GM18909 (cell line): Measurements from ENCODE around the gene MED12.
"Not testable (repeated sequence)": the region's sequence is repeated elsewhere in the genome, so short reads cannot be mapped to it uniquely, and the experiment has no call there.

Experiments used
- ATAC-seq: cut with Tn5 transposase; IDR thresholded peaks from one replicate; pipeline ENCODE4 v1.9.1; 2021; ENCODE audit warnings: mild to moderate bottlenecking; ENCODE audit not compliant: unreplicated experiment, poor library complexity

MED12 gene

DNA sequence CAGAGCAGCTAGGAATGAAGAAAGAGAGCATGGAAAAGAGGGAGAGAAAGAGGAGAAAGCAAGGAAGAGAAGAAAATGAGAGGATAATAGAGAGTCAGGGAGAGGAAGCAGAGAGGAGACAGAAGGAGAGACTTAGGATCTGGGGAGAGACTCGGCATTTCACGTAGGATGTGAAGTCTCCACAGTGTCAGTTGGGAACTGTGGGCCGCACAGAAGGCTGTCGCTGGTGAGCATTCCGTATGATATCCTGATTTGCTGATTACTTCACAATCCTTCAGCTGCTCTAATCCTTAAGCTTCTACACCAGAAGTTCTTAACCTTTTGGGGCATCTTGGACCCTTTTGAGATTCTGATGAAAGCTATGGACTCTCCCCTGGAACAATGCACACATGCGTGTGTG is 40.2 kb downstream of the MED12 start:
- ATAC-seq: no peak

- ATAC-seq: no peak
Measured at GRCh38 chrX:71159335-71159734, 40.9 kb downstream of the MED12 start.

DNA sequence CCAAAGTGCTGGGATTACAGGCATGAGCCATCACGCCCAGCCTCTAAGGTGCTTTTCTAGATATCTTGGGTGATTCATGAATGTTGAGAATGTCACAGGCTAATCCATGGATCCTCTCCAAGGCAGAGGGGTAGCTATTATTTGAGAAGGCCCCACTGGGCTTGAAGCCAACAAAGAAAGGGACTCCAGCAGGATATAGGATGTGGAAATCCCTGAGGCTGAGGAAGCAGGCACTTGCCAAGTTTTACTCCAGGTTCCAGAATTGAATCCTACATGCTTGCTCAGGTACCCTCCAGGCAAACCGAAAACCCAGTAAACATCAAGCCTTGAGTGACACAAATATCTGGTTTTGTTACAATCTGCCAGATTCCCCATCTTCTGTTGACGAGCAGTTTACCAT is 42.1 kb downstream of the MED12 start:
- no peak for ATAC-seq

DNA sequence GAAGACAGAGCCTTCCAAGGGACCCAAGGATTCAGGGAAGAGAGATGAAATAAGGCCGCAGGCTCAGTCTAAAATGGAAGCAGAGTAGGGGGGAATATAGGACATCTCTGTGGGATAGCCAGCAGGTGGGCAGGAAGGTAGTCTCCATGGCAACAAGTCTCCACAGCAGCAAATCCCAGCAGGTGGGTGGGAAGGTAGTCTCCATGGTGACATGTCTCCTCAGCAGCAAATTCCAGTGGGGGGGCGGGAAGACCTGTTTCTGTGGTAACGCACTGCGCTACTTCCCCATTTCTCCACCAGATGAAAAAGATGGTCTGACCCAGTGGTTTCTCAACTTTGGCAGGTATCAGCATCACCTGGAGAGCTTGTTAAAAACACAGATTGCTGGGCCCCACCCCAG is 44.6 kb downstream of the MED12 start:
- ATAC-seq: no peak

GRCh38 chrX:71164071-71164470 is 45.7 kb downstream of the MED12 start:
- no peak for ATAC-seq

- ATAC-seq: no peak
Measured at GRCh38 chrX:71166461-71166860, 48.1 kb downstream of the MED12 start.

- no peak for ATAC-seq
Measured at GRCh38 chrX:71167031-71167781, 48.8 kb downstream of the MED12 start.

GRCh38 chrX:71168134-71168533 is 49.7 kb downstream of the MED12 start:
- no peak for ATAC-seq

GRCh38 chrX:71169586-71169985 is 51.2 kb downstream of the MED12 start:
- ATAC-seq: no peak

GRCh38 chrX:71170660-71171059 is 52.3 kb downstream of the MED12 start:
- ATAC-seq: no peak

DNA sequence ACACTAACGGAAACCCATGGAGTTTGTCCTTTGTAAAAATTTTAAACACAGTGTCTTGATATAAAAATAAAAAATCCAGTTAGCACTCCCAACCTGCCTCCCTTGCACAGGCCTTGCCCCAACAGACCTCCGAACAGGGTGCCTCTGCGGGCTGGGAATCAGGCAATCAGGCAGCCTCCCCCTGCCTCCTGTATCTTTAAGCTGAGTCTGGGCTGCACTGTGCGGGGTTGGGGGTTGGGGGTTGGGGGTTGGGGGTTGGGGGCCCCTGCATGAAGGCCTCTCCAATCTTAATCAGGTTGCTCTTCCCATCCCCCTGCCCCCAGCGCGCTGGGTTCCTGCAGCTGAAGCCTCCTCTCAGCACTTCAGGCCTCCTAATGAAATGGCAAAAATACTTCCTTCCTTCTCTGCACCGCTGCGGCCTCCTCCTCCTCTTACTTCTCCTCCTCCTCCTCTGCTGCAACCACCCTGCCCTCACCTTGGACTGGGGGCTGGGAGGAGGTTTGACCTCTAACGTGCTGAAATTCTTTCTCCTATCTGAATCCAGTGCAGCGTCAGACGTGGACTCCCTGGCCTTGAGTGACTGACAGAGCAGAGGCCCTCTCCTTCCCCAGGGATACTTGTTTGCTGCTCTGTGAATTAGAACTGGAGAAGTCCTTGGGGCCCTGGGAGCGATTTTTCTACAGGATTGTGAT is 52.9 kb downstream of the MED12 start:
- ATAC-seq: no peak

DNA sequence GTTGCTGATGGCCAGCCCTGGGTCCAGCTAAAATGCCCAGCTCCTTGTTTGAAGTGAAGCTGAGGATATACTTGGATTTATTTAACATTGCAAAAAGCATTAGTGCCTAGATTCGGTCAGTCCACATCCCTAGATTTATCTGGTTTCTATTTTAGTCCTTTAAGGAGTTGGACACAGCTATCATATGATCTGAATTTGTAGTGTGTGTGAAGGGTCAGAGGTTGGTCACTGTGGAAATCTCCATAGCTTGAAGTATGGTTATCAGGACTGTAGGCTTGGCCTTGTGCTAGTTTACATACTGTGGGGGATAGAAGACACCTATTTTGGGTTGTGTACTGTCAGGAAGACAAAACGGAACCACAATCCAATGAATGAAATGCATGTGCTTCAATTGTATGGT is 55.0 kb downstream of the MED12 start:
- ATAC-seq: no peak

GRCh38 chrX:71174795-71175194 is 56.4 kb downstream of the MED12 start:
- no peak for ATAC-seq

DNA sequence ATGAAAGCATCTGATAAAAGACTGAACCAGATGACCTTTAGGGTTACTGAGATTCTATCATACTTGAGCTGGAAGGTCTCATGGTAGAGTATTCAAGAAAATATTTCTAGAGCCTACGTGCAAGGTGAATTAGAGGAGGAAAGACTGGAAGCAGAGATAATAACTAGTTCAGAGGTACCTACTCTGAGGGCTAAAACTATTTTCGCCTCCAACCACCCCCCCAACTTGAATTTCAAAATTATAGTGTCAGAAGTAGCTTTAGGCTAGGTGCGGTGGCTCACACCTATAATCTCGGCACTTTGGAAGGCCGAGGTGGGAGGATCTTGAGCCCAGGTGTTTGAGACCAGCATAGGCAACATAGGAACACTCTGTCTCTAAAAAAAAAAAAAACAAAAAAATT is 57.1 kb downstream of the MED12 start:
- ATAC-seq: no peak

DNA sequence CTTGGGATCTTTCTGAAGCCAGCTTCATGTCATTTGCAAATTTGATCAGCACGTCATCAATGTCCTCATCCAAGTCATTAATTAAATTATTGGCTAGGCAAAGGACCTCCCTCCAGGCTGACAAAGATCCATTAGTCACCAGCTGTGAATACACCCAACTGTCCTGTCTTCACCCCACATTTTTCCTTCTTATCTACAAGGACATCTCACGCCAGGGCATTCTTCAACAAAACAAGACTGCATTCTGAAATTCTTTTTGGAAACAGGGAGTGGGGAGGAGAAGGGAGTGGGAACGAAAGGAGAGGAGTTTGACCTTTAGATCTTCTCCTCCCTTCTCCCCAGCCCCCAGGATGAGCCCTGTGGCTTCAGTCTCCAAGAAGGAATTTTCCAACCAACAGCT is 58.9 kb downstream of the MED12 start:
- ATAC-seq: no peak

GRCh38 chrX:71178908-71179307 is 60.5 kb downstream of the MED12 start:
- ATAC-seq: no peak

- not testable (repeated sequence) for ATAC-seq
Measured at GRCh38 chrX:71180579-71181265, 62.3 kb downstream of the MED12 start.

- ATAC-seq: peak; percentile 44
Measured at GRCh38 chrX:71181558-71181909, 63.1 kb downstream of the MED12 start.

GRCh38 chrX:71181910-71182799 is 63.8 kb downstream of the MED12 start:
- peak; percentile 87 for ATAC-seq

GRCh38 chrX:71182871-71183270 is 64.5 kb downstream of the MED12 start:
- no peak for ATAC-seq

DNA sequence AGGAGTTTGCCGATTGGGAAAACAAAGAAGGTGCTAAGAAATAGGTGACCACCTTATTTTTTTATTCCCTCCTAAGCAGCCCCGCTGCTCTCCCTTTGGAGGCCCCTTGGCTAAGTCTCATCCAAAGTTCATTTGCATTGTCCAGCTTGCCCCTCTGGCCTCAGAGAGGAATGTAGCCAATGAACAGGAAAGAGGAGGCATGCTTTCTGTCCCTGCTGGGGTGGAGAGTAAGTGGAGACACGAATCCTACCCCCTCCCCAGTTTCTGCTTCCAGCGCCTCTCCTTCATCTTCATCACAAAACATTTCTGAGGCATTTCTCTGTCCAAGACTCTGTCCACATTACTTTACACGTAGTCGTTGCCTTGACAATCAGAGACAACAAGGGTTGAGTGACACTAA is 64.9 kb downstream of the MED12 start:
- ATAC-seq: no peak
